ENCODE measurements around the gene NSG1. TPM values are rescaled to one million over a fixed set of nuclear protein-coding genes. Genes with fewer than 3 reads are reported as not detected.

Gene NSG1
- polyA plus RNA-seq, 2 of the 4 experiments (the other 2 are of a cell fraction), result 0.26 to 0.34 TPM

DNA sequence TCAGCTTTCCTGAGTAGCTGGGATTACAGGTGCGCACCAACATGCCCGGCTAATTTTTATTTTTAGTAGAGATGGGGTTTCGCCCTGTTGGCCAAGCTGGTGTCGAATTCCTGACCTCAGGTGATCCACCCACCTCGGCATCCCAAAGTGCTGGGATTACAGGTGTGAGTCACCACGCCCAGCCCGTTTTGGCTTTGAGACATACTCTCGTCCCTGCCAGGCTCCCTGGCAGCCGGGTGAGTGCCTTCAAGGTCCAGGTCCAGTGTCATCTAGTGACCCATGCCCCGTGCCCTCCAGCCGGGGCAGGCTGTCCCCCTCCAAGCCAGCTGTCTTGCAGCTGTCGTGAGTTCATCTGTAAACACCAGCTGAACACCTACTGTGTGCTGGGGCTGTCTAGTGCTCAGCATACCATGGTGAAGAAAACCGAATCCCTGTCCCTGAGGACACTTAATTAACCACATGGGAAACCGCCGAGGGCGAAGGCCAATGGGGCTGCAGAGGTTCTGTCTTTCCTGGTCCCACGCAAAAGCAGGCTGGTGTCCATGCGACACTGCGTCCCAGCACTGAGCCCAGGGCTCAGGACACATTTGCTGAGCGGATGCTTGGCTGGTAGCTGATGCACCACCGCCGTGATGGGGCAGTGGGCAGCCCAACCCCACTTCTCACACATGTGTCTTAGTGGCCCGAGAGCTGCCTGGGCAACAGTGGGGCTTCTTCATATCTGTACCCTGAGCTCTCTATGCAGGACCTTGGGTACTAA, 21.9 kb downstream of the NSG1 start:
- FAIRE-seq (no peak), ATAC-seq (no peak), DNase-seq (ENCODE audit: low read depth in 1 of 2, low spot score in 1 of 2) (no peak)
- H3K27ac ChIP-seq, result no peak overlapping the region
- CTCF ChIA-PET, result no interaction called here
- H3K4me1 ChIP-seq, result no peaks in the 10 kb centered on the region
- TF ChIP-seq, protein P1, sequence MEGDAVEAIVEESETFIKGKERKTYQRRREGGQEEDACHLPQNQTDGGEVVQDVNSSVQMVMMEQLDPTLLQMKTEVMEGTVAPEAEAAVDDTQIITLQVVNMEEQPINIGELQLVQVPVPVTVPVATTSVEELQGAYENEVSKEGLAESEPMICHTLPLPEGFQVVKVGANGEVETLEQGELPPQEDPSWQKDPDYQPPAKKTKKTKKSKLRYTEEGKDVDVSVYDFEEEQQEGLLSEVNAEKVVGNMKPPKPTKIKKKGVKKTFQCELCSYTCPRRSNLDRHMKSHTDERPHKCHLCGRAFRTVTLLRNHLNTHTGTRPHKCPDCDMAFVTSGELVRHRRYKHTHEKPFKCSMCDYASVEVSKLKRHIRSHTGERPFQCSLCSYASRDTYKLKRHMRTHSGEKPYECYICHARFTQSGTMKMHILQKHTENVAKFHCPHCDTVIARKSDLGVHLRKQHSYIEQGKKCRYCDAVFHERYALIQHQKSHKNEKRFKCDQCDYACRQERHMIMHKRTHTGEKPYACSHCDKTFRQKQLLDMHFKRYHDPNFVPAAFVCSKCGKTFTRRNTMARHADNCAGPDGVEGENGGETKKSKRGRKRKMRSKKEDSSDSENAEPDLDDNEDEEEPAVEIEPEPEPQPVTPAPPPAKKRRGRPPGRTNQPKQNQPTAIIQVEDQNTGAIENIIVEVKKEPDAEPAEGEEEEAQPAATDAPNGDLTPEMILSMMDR (IDR thresholded peaks at IDR 0.05), result no peak
- TF ChIP-seq TFCP2L1 (CRISPR knock-in tag; IDR thresholded peaks at IDR 0.05) (no peak), HOXA7 (CRISPR knock-in tag; IDR thresholded peaks at IDR 0.05) (no peak), HOXB13 (CRISPR knock-in tag; IDR thresholded peaks at IDR 0.05; ENCODE audit: low read depth) (no peak), HDAC2 (IDR thresholded peaks at IDR 0.05) (no peak), JUNB (IDR thresholded peaks at IDR 0.05) (no peak), MAZ (IDR thresholded peaks at IDR 0.05; ENCODE audit: borderline replicate concordance, low read depth, low read length) (no peak), NFE2L2 (conservative IDR thresholded peaks at IDR 0.05; ENCODE audit: low read length) (no peak), ZC3H11A (IDR thresholded peaks at IDR 0.05) (no peak), ZFP36 (IDR thresholded peaks at IDR 0.05; ENCODE audit: borderline replicate concordance, partially characterized antibody) (no peak), MAFK (IDR thresholded peaks at IDR 0.05; ENCODE audit: partially characterized antibody) (no peak), RAD21 (conservative IDR thresholded peaks at IDR 0.05 in 1 of 2, IDR thresholded peaks at IDR 0.05 in 1 of 2) (no peak), EHMT2 (IDR thresholded peaks at IDR 0.05; ENCODE audit: low read depth) (no peak), NPAS2 (CRISPR knock-in tag; IDR thresholded peaks at IDR 0.05; ENCODE audit: borderline replicate concordance) (no peak), ZNF302 (CRISPR knock-in tag; IDR thresholded peaks at IDR 0.05) (no peak), RCOR1 (IDR thresholded peaks at IDR 0.05; ENCODE audit: low read depth, low read length) (no peak), JUN (IDR thresholded peaks at IDR 0.05) (no peak)
- TF ChIP-seq, protein P2, sequence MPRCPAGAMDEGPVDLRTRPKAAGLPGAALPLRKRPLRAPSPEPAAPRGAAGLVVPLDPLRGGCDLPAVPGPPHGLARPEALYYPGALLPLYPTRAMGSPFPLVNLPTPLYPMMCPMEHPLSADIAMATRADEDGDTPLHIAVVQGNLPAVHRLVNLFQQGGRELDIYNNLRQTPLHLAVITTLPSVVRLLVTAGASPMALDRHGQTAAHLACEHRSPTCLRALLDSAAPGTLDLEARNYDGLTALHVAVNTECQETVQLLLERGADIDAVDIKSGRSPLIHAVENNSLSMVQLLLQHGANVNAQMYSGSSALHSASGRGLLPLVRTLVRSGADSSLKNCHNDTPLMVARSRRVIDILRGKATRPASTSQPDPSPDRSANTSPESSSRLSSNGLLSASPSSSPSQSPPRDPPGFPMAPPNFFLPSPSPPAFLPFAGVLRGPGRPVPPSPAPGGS (IDR thresholded peaks at IDR 0.05), result no peak
- TF ChIP-seq, protein P3, sequence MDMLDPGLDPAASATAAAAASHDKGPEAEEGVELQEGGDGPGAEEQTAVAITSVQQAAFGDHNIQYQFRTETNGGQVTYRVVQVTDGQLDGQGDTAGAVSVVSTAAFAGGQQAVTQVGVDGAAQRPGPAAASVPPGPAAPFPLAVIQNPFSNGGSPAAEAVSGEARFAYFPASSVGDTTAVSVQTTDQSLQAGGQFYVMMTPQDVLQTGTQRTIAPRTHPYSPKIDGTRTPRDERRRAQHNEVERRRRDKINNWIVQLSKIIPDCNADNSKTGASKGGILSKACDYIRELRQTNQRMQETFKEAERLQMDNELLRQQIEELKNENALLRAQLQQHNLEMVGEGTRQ (IDR thresholded peaks at IDR 0.05), result no peak
- TF ChIP-seq, protein P4, sequence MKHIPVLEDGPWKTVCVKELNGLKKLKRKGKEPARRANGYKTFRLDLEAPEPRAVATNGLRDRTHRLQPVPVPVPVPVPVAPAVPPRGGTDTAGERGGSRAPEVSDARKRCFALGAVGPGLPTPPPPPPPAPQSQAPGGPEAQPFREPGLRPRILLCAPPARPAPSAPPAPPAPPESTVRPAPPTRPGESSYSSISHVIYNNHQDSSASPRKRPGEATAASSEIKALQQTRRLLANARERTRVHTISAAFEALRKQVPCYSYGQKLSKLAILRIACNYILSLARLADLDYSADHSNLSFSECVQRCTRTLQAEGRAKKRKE (CRISPR knock-in tag; IDR thresholded peaks at IDR 0.05; ENCODE audit: low read depth), result no peak
- H3K4me2 ChIP-seq, result no peak overlapping the region
- POLR2A ChIA-PET, result no interaction called here
- H3K4me3 ChIP-seq, result no peak overlapping the region
- H3K9me3 ChIP-seq, result no peaks in the 10 kb centered on the region
- WGBS (ENCODE audit: missing lambda C conversion rate), result 61% methylated on average over 13 of the region's 23 CpGs

DNA sequence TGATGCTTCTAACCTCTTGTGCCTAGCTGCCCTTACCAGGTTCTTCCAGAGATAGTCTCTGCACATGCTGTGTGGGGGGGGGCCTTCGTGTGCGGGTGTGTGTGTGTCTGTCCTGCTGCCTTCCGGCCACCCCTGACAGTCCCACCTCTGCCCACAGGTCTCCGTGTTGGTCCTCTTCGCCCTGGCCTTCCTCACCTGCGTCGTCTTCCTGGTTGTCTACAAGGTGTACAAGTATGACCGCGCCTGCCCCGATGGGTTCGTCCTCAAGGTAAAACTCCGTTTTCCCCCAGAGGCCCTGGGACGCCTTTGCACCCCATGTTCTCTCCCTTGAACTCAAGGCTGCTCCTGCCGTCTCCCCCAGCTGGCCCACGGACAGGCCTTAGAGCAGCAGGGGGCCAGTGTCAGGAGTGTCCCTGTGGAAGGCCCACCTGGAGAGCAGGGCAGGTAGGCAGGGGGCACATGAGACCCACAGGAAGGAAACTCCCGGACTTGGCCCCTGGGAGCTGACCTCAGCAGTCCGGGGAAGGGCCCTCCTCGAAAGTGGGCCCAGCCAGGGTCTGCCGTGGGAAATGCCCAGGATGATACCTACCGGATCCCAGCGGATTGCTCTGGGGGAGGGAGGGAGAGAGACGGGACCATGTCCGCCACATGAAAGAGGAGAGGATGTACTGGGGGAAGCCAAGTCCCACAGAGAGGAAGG, 22.7 kb downstream of the NSG1 start:
- FAIRE-seq, result no peak
- DNase-seq (ENCODE audit: low read depth in 1 of 2, low spot score in 1 of 2), result no peak
- H3K9me3 ChIP-seq, result no peaks in the 10 kb centered on the region
- ChIA-PET CTCF (no interaction called here), POLR2A (no interaction called here)
- no peaks in the 10 kb centered on the region for H3K4me1 ChIP-seq
- 84% methylated on average over 19 of the region's 23 CpGs for WGBS (ENCODE audit: missing lambda C conversion rate)
- ATAC-seq, result no peak
- no peak overlapping the region for H3K27ac ChIP-seq
- no peak overlapping the region for H3K4me2 ChIP-seq
- no peak overlapping the region for H3K4me3 ChIP-seq
- TF ChIP-seq FOXS1 (CRISPR knock-in tag; IDR thresholded peaks at IDR 0.05), result no peak
- TF ChIP-seq FOSB (CRISPR knock-in tag; IDR thresholded peaks at IDR 0.05), result no peak
- TF ChIP-seq KDM1A (IDR thresholded peaks at IDR 0.05; ENCODE audit: low read depth), result no peak
- no peak for TF ChIP-seq KDM5A (IDR thresholded peaks at IDR 0.05)
- TF ChIP-seq JUN (IDR thresholded peaks at IDR 0.05), result no peak
- TF ChIP-seq BHLHE40 (IDR thresholded peaks at IDR 0.05; ENCODE audit: low read depth, low read length), result no peak
- TF ChIP-seq RAD21 (conservative IDR thresholded peaks at IDR 0.05 in 1 of 2, IDR thresholded peaks at IDR 0.05 in 1 of 2), result no peak
- TF ChIP-seq, protein P5, sequence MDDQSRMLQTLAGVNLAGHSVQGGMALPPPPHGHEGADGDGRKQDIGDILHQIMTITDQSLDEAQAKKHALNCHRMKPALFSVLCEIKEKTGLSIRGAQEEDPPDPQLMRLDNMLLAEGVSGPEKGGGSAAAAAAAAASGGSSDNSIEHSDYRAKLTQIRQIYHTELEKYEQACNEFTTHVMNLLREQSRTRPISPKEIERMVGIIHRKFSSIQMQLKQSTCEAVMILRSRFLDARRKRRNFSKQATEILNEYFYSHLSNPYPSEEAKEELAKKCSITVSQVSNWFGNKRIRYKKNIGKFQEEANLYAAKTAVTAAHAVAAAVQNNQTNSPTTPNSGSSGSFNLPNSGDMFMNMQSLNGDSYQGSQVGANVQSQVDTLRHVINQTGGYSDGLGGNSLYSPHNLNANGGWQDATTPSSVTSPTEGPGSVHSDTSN (IDR thresholded peaks at IDR 0.05), result no peak
- TF ChIP-seq NPAS2 (CRISPR knock-in tag; IDR thresholded peaks at IDR 0.05; ENCODE audit: borderline replicate concordance), result no peak
- TF ChIP-seq RCOR1 (IDR thresholded peaks at IDR 0.05; ENCODE audit: low read depth, low read length), result no peak
- TF ChIP-seq HOXB5 (CRISPR knock-in tag; IDR thresholded peaks at IDR 0.05), result no peak
- no peak for TF ChIP-seq NR3C1 (IDR thresholded peaks at IDR 0.05)
- TF ChIP-seq RFX5 (IDR thresholded peaks at IDR 0.05), result no peak
